Measurements from ENCODE around the gene SAMD14.

- TF ChIP-seq CTCF (conservative IDR thresholded peaks at IDR 0.05 in 1 of 2, IDR thresholded peaks at IDR 0.05 in 1 of 2; ENCODE audit: extremely low read depth in 1 of 2, insufficient read depth in 1 of 2, low read depth in 1 of 2, low read length in 2 of 2) (no peak), EZH2 (IDR thresholded peaks at IDR 0.05; ENCODE audit: borderline replicate concordance, low read length) (no peak)
These were observed 36.0 kb upstream of the SAMD14 start, which contains the start of gene SGCA for GRCh38 chr17:50165867-50166517.

Measured in mammary epithelial cell (primary cell).